Activated CD4-positive, alpha-beta T cell treated with anti-CD3 and anti-CD28 coated beads, Interleukin-2, amount 50 U/mL, for 24 hours (primary cell): ENCODE measurements around the gene NCOA3.

Source experiments
- DNase-seq, 2 donors: peaks; one replicate each; pipeline ENCODE4 v3.0.0-alpha.2; 2020; ENCODE audit warnings: low read depth in 1 of 2, low spot score in 1 of 2

The NCOA3 gene

GRCh38 chr20:47703748-47704147, 202.1 kb downstream of the NCOA3 start:
- DNase-seq, result no peak

GRCh38 chr20:47704746-47705496, 203.2 kb downstream of the NCOA3 start:
- no peak for DNase-seq

DNA sequence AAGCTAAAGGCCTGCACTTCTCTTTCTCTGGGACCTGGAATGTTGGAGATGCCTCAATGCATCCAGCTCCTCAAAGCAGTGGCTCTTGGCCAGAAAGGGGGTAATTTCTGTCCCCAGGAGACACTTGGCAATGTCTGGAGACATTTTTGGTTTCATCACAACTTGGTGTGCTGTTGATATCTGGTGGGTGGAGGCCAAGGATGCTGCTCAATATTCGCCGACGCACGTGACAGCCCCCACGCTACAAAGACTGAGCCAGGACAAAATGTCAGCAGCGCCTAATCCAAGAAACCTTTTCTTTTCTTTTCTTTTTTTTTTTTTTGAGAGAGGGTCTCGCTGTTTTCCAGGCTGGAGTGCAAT, 203.8 kb downstream of the NCOA3 start:
- DNase-seq, result no peak

GRCh38 chr20:47706345-47706744, 204.7 kb downstream of the NCOA3 start:
- DNase-seq, result no peak
